Heart right ventricle (tissue), 16 donors: ENCODE data around the gene CNTNAP1. TPM values are rescaled to one million over a fixed set of nuclear protein-coding genes. Genes with fewer than 3 reads are reported as not detected.
A peak's percentile ranks its signal among the peaks of the same experiment; 100 is the strongest.
"Not testable (repeated sequence)": the region's sequence is repeated elsewhere in the genome, so short reads cannot be mapped to it uniquely, and the experiment has no call there.

Experiments
- ATAC-seq, 8 donors: fragments of 200-7000 bp; cut with Tn5 transposase; one replicate each; pipeline ENCODE4 v1.9.1; 2020; ENCODE audit warnings: mild to moderate bottlenecking in 8 of 8, moderate library complexity in 8 of 8, moderate number of reproducible peaks in 1 of 8
- DNase-seq, 2 donors: peaks; one replicate each; pipeline ENCODE4 v3.0.0-alpha.2; 2020
- H3K27ac ChIP-seq, 10 donors: fragments of 200-600 bp; sonication (generic) in 2 of 10; one replicate each; pipeline versions ENCODE4 v1.5.0 to v1.8.0; 2020 to 2022; ENCODE audit warnings: mild to moderate bottlenecking in 3 of 10
- H3K27me3 ChIP-seq, 7 donors: fragments of 200-600 bp; one replicate each; pipeline ENCODE4 v1.8.0; 2021 to 2022; ENCODE audit warnings: mild to moderate bottlenecking in 2 of 7
- H3K36me3 ChIP-seq, 9 donors: fragments of 200-600 bp; sonication (generic) in 1 of 9; one replicate each; pipeline versions ENCODE4 v1.5.0 to v1.8.0; 2020 to 2022; ENCODE audit warnings: mild to moderate bottlenecking in 2 of 9
- H3K4me1 ChIP-seq, 9 donors: fragments of 200-600 bp; sonication (generic) in 1 of 9; one replicate each; pipeline versions ENCODE4 v1.5.0 to v1.8.0; 2020 to 2022; ENCODE audit warnings: mild to moderate bottlenecking in 4 of 9
- H3K4me3 ChIP-seq, 10 donors: fragments of 200-600 bp; sonication (generic) in 2 of 10; one replicate each; pipeline versions ENCODE4 v1.5.0 to v1.8.0; 2020 to 2022; ENCODE audit warnings: mild to moderate bottlenecking in 7 of 10, moderate library complexity in 2 of 10
- H3K9me3 ChIP-seq, 11 donors: fragments of 200-600 bp in 10 of 11; sonication (generic) in 2 of 11; one replicate each; pipeline versions ENCODE4 v1.5.0 to v1.8.0; 2013 to 2022; ENCODE audit warnings: mild to moderate bottlenecking in 2 of 11, control low read depth in 1 of 11, moderate library complexity in 1 of 11
- CTCF ChIP-seq, 9 donors: fragments of 200-600 bp; sonication (generic) in 2 of 9; IDR thresholded peaks; one replicate each; pipeline versions ENCODE4 v1.5.0 to v1.8.0; 2021 to 2022; ENCODE audit warnings: antibody characterized with exemption in 9 of 9, mild to moderate bottlenecking in 5 of 9, moderate library complexity in 1 of 9
- WGBS, 2 donors: extraction: QIAGEN DNeasy Blood & Tissue Kit; methylation state at CpG; one replicate each; pipeline ENCODE4 v1.1.7; 2013; ENCODE audit warnings: inconsistent platforms in 1 of 2; 5-methylcytosine and 5-hydroxymethylcytosine counted together
- intact Hi-C, 10 donors: fragments of 100-400 bp; cut with DNase I; formaldehyde crosslinking; loops; one replicate each; pipeline versions ENCODE4 v1.11.1 to v1.14.2; 2022
- polyA plus RNA-seq, 2 donors: library from polyadenylated mRNA; stranded (reverse); fragments of 200-250 nt; gene quantifications; one replicate each; pipeline ENCODE4 v1.2.3, GENCODE V29; 2013
- total RNA-seq, 10 donors: library from RNA; stranded (reverse); fragmentation: NEBNext Ultra II Directional in 3 of 10; extraction: Animal tissue kit (Norgen Biotek cat#: 25700) in 3 of 10; gene quantifications; one replicate each; pipeline versions ENCODE4 v1.2.1 to v1.2.4, GENCODE V29; 2021 to 2023
- donor health status: Arrhythmogenic right ventricular cardiomyopathy.
- donor health status: ischemic (EF 13 %, LVEDD 7.1; RV severe dilation, severe dysfunction).
- donor health status: healthy with polysubstance abuse.
- donor health status: DM: no; HTN: yes; CAD: no.
- donor health status: DM: no; HTN: no; CAD: no.
- donor health status: ischemic (EF 25% LVEDD 6.9; RV normal size, moderate dysfunction).
- donor health status: ischemic (EF 25% LVEDD 5.7; RV mildly dilated, moderate dysfunction).
- donor health status: healthy.
- donor health status: DM: yes; HTN: yes; CAD: no.
- donor health status: Ischemic cardiomyopathy.
- donor health status: ischemic (EF 35%, LVEDD 5.7; RV mildly dilated, moderate dysfunction).
- donor health status: nonischemic (EF 11% LVEDD 7.7; RV severe dilation, severe dysfunction).
- donor health status: DM: yes; HTN: yes; CAD: no.
- donor health status: PGD.
- donor health status: ischemic (EF 29% LVEDD 5.4; RV normal size, mild dysfunction).
- donor health status: nonischemic (EF 23%, LVEDD 6.1; RV moderate dilation, normal function).

Gene CNTNAP1
- total and polyA plus RNA-seq, 12 donors: 2.2 to 28.3 (median 3.5) TPM

DNA sequence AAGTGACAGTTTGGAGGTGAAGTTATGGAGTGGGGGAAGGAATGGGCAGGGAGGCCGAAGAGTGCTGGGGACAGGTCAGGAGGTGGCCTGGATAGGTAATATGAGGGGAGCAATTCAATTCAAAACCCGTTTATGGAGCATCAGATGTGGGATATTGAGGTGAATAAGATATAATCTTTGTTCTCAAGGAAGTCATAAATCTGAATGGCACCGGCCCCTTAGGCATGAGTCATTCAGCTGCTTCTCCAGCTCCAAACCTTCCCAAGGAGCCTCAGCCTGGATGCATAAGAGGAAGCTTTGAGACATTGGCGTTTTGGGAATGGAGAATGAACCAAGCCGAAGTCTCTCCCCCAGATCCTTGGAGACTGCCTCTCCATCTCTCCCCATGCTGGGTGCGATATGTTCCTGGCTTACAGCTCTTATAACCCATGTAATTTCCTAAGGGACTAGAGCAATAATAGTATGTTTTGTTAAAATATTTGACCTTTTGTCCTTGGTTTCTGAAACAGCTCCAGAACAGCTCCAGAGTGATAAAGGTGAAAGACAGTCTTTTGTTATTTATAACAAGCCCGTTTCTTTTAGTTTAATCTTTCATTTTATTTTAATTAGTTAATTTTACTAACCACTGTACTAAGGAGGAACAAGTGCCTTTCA, 21.5 kb upstream of the CNTNAP1 start:
- no peak for TF ChIP-seq CTCF (IDR thresholded peaks at IDR 0.05)
- no peaks in the 10 kb centered on the region for H3K27me3 ChIP-seq
- DNase-seq (no peak), ATAC-seq (no peak)
- intact Hi-C loops: loop anchor here in 2 of 10 donors (10.0 kb wide), 1 partner anchor 46 kb away; no protein-coding TSS in a partner anchor
- peaks cover 0 to 25% (median 12%) of the 10 kb centered on the region in 9 donors for H3K4me1 ChIP-seq
- peaks cover 0 to 45% (median 0%) of the 10 kb centered on the region in 9 donors for H3K36me3 ChIP-seq
- H3K27ac ChIP-seq: peak overlapping the region in 1 of 10 donors; percentile 24
- H3K4me3 ChIP-seq: no peak overlapping the region
- no peaks in the 10 kb centered on the region for H3K9me3 ChIP-seq
- WGBS, 2 donors: 60 to 66% methylated on average over 7 of the region's 7 CpGs

GRCh38 chr17:42665581-42666001, 16.7 kb upstream of the CNTNAP1 start:
- intact Hi-C loops: loop anchor here in 2 of 10 donors (10.0 kb wide), 1 partner anchor 51 kb away; no protein-coding TSS in a partner anchor
- Histone ChIP-seq H3K36me3 (peaks cover 0 to 90% (median 8%) of the 10 kb centered on the region in 9 donors), H3K4me1 (peaks cover 10 to 45% (median 34%) of the 10 kb centered on the region in 9 donors), H3K9me3 (no peaks in the 10 kb centered on the region), H3K27ac (peak overlapping the region in 3 of 10 donors; percentile 7 to 26 (median 19)), H3K27me3 (peaks cover 0 to 14% (median 0%) of the 10 kb centered on the region in 7 donors), H3K4me3 (no peak overlapping the region)
- 81 to 86% methylated on average over 14 of the region's 14 CpGs for WGBS, 2 donors
- no peak for TF ChIP-seq CTCF (IDR thresholded peaks at IDR 0.05)
- DNase-seq (no peak), ATAC-seq (no peak)

- H3K4me1 ChIP-seq: peaks cover 10 to 40% (median 29%) of the 10 kb centered on the region in 9 donors
- not testable (repeated sequence) for ATAC-seq, H3K4me3 ChIP-seq, H3K9me3 ChIP-seq, DNase-seq
- H3K27ac ChIP-seq: peak overlapping the region in 5 of 10 donors; percentile 66 to 86 (median 78)
- WGBS, 2 donors: 88 to 89% methylated on average over 12 to 13 of the region's 16 CpGs
- peaks cover 0 to 96% (median 13%) of the 10 kb centered on the region in 9 donors for H3K36me3 ChIP-seq
- peaks cover 0 to 19% (median 0%) of the 10 kb centered on the region in 7 donors for H3K27me3 ChIP-seq
- intact Hi-C loops: loop anchor here in 2 of 10 donors (10.0 kb wide), 1 partner anchor 51 kb away; no protein-coding TSS in a partner anchor
These were observed 16.2 kb upstream of the CNTNAP1 start for GRCh38 chr17:42666126-42666525.

DNA sequence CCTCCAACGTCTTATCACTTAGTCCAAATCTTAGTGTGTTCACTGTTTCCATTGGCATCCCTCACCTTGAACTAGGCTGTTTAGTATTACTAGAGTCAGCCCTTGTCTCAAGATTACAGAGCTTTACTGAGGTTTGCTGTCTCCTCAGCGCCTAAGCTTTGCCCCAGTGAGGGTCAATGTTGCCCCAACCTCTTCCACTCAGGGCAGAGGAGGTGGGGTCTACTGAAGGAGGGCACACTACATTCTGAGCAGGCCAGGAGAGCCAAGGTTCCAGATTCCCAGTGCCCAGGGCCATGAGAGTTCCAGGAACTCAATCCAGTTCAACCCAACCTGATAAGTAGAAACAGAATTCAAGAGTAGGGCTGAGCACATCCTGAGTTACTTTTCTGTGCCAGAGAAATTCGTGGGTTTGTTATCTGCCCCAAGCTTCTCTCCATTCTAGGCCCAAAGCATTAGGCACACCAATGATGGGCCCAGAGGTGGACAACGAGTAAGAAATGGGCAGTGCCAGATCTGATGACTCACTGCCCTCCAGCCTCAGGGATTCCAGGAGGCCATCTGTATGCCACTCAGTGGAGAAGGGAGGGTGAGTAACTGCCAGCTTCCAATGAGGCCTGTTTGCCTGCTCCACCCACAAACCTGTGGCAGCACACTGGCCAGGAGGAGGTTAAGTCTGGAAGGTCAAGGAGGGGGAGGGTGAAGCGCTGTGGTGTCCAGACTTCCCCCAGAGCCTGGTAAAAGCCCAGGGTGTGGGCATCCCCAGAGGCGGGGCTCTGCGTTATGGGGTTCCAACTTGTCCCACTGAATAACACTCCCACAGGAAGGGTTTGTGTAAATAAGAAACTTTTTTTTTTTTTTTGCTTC, 15.0 kb upstream of the CNTNAP1 start:
- intact Hi-C loops: loop anchor here in 2 of 10 donors (10.0 kb wide), 1 partner anchor 53 kb away; no protein-coding TSS in a partner anchor
- 40 to 42% methylated on average over 7 of the region's 7 CpGs for WGBS, 2 donors
- peak in 1 of 2 donors; percentile 36 for DNase-seq

More for the DNA sequence above, 15.0 kb upstream of the CNTNAP1 start:
- Histone ChIP-seq H3K36me3 (peaks cover 0 to 97% (median 21%) of the 10 kb centered on the region in 9 donors), H3K4me1 (peaks cover 10 to 43% (median 27%) of the 10 kb centered on the region in 9 donors), H3K4me3 (no peak overlapping the region), H3K9me3 (no peaks in the 10 kb centered on the region), H3K27ac (peak overlapping the region; percentile 53 to 86 (median 74)), H3K27me3 (peaks cover 0 to 31% (median 0%) of the 10 kb centered on the region in 7 donors)
- TF ChIP-seq CTCF (IDR thresholded peaks at IDR 0.05): no peak
- ATAC-seq: peak; percentile 27 to 80 (median 64)
